HT1080 (cell line): Measurements from ENCODE around the gene MRPL37. TPM values are rescaled to one million over a fixed set of nuclear protein-coding genes. Genes with fewer than 3 reads are reported as not detected.

Experiments
- DNase-seq: peaks from one replicate; pipeline ENCODE4 v3.0.0-alpha.2; 2015; ENCODE audit warnings: low read depth
- total RNA-seq: library from RNA; depleted of rRNA; stranded (reverse); fragments of >200 nt; shearing (Covaris generic); gene quantifications from 2 replicates; pipeline ENCODE4 v1.2.3, GENCODE V29; 2014

MRPL37 gene
- total RNA-seq, 1 experiment from 2014 or later = 158 TPM

DNA sequence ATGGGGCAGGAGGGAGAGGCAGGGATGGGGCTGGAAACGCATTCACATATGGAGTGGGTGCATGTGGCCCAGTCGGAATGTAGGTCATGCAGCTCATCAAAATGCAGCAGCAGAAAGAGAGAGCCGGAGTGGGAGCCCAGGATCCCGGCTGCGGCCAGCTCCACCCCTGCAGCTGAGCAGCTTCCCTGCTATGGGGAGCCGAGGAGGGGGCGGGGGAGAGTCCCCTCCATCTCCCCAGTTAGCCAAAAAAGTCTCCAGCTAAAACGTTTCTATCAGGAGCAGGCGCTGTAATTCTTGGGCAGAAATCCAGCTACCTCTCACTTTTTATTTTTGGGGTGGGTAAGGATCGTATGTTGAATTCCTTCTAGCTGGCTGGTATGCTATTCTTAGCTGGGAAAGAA lies 39.7 kb downstream of the MRPL37 start:
- no peak for DNase-seq

- DNase-seq = no peak
Measured at GRCh38 chr1:54240741-54241335, 40.9 kb downstream of the MRPL37 start.

GRCh38 chr1:54241364-54241763 lies 41.4 kb downstream of the MRPL37 start:
- DNase-seq = no peak

DNA sequence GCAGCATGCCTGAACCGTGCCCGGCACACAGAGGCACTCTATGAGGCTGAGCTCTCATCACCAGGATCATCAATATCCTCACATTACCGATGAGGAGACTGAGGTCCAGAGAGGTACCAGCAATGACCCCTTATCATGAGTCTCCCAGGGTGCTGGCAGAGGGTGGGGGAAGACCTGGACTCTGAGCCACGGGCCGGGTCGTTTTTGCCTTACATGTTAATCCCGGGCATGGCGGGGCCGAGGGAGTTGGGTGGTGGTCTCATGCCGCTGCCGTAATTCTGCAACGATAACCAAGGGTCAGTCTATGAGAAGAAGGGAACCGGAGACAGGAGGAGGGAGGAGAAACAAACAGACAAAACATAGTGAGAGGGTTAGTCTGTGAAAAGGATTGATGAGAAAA lies 43.1 kb downstream of the MRPL37 start:
- no peak for DNase-seq

- no peak for DNase-seq
Measured at GRCh38 chr1:54244655-54245054, 44.7 kb downstream of the MRPL37 start.

- DNase-seq = peak; percentile 71
Measured at GRCh38 chr1:54245501-54245900, 45.5 kb downstream of the MRPL37 start.

DNA sequence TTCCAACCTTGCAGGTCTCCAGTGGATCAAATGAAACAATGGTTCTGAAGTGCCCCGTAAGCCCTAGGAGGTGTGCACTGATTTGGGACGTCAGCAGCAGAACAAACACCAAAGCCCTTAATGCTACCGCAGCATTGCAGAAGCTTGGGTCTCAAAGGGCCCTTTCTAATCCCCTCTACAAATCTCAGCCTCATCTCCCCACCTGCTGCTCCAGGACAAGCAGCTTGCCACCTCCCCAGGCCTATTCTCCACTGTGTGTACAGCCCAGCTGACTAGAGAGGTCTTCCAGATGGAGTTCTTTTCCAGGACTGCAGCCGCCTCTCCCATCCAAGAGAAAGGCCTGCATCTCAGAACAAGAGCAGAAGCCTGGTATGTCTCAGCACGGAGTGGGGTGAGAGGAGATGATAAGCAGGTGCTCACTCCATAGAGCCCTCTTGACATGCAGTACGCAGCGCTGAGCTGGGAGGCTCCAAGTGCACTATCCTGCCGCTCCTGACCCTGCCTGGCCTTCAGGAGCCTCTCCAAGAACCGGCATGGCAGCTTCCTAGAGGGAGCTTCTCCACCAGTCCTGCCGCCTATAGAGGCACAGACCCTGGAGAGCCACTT lies 46.3 kb downstream of the MRPL37 start:
- no peak for DNase-seq

DNA sequence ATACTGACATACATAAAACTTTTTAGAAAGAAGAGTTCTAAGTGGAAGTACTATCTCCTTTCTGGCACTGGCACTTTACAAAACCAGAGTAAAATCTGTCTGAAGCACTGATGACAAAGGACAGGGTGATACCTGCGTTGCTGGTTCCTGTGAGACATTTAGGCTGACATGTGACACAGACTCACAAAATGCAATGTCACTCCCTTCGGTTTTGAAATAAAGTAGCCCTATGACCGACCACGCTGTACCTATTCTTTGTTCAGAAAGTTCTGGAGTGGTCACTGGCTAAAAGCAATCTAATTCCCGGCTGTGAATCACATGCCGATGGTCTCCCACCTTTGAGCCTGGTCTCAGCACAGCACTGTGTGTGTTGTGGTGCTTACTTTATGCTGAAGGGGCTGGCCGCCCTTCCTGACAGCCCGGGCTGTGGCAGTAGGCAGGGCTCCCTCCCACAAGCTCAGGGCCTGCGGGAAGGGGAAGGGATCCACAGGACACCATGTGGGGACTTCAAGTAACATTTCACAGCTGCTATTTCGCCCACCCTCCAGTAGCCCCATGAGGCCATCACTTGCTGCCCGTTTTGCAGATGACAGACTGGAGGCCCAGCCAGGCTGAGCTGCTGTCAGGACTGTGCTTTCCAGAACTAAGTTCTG lies 48.0 kb downstream of the MRPL37 start:
- no peak for DNase-seq

DNA sequence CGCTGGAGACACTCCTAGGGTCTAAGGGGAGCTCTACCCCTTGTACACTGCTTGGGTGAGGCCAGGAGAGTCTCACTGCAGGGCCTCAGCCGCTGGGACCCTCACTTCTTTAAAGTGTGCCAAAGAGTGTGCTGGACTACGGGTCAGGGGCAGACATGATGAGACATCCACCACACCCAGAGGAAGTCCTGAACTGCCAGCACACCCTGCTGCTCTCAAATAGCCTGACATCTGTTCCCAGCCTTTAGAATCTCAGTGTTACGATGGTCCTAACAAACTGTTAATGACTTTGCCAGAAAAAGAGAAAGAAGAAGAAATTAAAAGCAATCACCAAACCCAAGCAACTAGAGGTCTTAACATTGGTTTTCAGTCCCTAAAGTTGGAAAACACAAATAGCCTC lies 49.0 kb downstream of the MRPL37 start:
- DNase-seq = peak; percentile 40

DNA sequence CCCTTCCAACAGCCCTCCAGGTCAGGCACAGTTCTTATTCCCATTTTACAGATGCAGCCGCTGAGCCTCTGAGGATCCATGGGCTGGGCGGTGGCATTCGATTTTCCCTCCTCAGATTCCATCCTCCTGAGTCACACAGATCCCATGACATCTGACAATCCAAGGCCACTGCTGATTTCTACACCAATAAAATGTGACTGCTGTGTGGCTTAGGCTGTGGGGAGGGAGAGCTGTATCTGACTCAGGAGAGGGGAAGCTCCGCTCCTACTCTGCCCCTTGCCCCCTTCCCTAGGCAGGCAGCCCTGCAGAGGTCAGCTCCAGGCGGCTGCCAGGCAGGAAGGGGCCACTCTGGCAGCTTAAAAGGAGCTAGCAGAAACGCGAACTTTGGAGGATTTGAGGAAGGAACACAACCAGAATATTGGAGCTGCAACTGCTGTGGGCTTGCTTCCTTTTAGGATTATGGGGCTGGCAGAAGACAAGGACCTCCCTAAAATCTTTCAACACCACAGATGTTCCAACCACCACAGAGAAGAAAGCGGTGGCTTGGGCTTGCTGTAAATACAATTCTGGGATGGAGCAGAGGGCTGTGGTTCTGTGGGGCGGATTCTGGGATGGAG lies 50.0 kb downstream of the MRPL37 start:
- peak; percentile 93 for DNase-seq

GRCh38 chr1:54250670-54251069 lies 50.7 kb downstream of the MRPL37 start:
- no peak for DNase-seq

GRCh38 chr1:54252371-54252936 lies 52.5 kb downstream of the MRPL37 start:
- no peak for DNase-seq

DNA sequence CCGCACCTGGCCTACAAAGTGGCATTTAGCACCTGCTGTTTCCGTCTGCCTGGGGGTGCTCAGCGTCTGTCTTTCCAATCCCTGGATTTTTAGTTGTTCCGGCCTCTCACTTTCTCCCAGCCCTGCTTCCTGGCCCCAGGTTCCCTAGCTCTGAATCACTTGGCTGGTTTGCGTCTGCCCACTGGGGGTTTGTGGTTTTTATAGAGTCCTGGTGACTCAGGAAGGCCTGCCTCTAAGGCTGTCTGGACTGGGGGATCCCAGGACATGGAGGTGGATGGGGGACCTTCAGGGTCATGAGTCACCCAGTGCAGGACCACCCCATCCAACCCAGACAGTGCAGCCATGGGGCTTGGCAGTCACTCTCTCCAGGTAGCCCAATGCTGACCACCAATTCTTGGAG lies 53.5 kb downstream of the MRPL37 start:
- peak; percentile 96 for DNase-seq

GRCh38 chr1:54254055-54254454 lies 54.1 kb downstream of the MRPL37 start:
- DNase-seq = peak; percentile 76

DNA sequence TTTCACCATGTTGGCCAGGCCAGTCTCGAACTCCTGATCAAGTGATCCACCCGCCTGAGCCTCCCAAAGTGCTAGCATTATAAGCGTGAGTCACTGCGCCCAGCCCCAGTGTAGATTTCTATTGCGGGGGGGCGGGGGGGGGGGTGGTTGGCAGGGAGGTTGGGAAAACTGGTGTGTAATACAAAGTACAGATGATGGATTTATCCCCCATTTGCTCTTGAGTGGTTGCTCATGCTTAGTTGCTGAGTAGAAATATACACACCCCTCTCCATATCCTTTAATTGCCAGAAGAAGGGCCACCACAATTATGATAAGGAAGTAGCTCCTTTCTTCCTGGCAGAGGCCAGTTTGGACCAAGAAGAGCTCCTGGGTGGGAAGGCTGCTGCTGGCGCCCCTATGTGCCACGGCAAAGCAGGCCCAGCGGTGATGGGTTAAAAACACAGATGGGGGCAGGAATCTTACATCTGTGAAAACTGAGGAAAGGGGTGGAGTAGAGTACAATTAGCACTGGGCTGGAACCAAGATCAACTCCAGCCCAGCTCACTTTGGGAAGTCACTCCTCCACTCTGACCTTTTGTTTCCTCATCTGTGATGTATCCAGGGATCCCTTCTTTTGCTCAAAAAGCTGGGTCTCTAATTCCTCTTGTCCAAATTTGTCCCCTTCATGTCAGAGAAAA lies 55.2 kb downstream of the MRPL37 start:
- DNase-seq = peak; percentile 70

GRCh38 chr1:54256522-54257345 lies 56.8 kb downstream of the MRPL37 start:
- DNase-seq = no peak

GRCh38 chr1:54257346-54257620 lies 57.3 kb downstream of the MRPL37 start:
- no peak for DNase-seq

DNA sequence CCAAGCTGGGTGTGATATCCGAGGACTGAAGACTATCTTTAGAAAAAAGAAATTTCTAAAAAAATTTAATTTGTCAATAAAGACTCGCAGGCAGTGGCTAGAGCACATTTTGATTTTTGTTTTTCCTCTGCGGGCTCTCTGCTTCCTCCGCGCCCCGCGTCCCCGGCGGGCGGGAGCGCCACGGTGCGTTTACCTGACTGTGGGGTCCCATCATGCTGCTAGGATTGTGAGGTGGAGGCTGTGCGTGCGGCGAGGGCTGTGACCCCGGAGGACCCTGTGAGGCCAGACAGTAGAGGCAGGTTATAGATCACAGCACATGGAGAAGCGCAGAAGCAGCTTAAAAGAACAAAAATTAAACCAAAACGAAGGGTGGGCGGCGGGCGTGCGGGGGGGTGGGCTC lies 57.9 kb downstream of the MRPL37 start:
- no peak for DNase-seq

DNA sequence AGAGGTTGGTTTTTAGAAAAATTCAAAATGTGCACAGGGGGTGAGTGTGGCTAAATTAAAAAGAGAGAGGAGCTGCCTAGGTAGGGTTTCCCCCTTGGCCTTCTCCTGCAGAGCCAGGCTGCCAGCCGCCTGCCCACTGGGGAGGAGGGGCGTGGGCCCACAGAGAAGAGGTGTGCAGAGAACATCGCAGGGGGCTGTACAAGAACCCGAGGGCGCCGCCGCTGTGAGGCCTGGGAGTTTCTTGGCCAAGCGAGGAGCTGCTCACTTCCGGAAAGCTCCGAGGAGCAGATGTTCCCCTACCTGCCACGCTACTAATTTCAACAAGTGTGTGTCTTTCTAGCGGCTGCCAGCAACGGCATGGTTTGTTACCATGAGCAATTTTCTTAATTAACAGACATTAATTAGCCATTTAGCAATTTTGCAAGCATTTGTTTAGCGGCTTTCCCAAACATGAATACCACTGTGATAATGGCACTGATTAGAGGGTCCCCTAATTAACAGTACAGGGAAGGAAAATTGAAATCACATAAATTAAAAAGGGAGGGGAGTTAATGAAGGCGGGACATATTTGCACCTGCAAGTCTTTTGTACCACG lies 59.7 kb downstream of the MRPL37 start:
- no peak for DNase-seq

- DNase-seq = no peak
Measured at GRCh38 chr1:54260810-54261209, 60.8 kb downstream of the MRPL37 start.

DNA sequence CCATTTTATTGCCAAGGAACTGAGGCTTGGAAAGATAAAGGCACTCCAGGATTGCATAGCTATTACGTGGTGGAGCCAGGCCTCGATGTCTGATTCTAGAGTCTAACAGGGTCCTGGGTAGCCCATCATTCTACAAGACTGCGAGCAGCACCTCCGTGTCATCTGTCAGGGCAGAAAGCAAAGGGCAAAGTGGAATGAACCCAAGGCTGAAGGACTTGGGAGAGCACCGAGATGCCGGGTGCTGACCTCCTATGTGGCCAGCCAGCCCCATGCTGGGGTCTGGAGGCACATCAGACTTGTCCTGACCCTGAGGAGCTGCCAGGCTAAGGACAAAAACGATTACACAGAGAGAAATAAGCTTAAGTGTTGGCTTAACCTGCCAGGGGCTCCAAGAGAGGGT lies 62.3 kb downstream of the MRPL37 start:
- DNase-seq = no peak
